Lung microvascular endothelial cell (primary cell): Measurements from ENCODE around the gene WWOX. TPM values are rescaled to one million over a fixed set of nuclear protein-coding genes. Genes with fewer than 3 reads are reported as not detected.

Experiments used
- DNase-seq, 2 donors: peaks; one replicate each; pipeline versions ENCODE4 v3.0.0 to v3.0.0-alpha.2; 2010; ENCODE audit warnings: low read depth in 2 of 2
- total RNA-seq: library from RNA; depleted of rRNA; stranded (reverse); fragments of >200 nt; gene quantifications from 2 replicates; pipeline ENCODE4 v1.2.1, GENCODE V29; 2014

WWOX gene
- total RNA-seq, 1 donor from 2014 or later = 8.7 TPM

GRCh38 chr16:78142788-78143187 is 43.3 kb downstream of the WWOX start:
- DNase-seq = peak in 1 of 2 donors; percentile 62

GRCh38 chr16:78146807-78147206 is 47.4 kb downstream of the WWOX start:
- no peak for DNase-seq

- DNase-seq = peak; percentile 16 to 79
These were observed 48.5 kb downstream of the WWOX start for GRCh38 chr16:78147911-78148401.

- no peak for DNase-seq
These were observed 50.8 kb downstream of the WWOX start for GRCh38 chr16:78150233-78150632.

GRCh38 chr16:78154729-78155461 is 55.4 kb downstream of the WWOX start:
- no peak for DNase-seq

DNA sequence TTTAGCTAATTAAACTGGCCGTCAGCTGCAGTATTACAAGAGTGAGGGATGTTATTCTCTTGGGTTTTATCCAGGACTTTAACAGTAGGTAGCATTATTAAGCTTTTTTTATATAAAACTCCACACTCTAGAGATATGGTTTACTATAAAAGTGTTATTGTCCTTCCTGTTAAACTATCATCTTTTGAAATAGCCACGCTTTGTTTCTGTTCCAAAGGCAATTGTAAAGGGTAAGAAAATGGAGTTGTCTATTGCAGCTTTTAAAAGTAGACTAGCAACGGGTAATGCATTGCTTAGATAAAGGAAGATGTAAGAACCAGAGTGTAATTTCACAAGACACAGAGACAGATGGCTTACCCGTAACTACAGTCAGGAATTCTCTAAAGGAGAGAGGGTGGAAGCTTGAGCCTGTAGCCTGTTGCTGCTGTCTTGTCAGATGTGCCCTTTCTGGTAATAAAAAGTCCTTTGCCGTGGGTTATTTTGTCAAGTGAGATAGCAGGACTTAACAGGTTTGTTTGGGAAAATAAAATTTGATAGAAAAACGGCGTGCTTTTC is 56.4 kb downstream of the WWOX start:
- no peak for DNase-seq

- DNase-seq = no peak
These were observed 61.7 kb downstream of the WWOX start for GRCh38 chr16:78161023-78161729.

DNA sequence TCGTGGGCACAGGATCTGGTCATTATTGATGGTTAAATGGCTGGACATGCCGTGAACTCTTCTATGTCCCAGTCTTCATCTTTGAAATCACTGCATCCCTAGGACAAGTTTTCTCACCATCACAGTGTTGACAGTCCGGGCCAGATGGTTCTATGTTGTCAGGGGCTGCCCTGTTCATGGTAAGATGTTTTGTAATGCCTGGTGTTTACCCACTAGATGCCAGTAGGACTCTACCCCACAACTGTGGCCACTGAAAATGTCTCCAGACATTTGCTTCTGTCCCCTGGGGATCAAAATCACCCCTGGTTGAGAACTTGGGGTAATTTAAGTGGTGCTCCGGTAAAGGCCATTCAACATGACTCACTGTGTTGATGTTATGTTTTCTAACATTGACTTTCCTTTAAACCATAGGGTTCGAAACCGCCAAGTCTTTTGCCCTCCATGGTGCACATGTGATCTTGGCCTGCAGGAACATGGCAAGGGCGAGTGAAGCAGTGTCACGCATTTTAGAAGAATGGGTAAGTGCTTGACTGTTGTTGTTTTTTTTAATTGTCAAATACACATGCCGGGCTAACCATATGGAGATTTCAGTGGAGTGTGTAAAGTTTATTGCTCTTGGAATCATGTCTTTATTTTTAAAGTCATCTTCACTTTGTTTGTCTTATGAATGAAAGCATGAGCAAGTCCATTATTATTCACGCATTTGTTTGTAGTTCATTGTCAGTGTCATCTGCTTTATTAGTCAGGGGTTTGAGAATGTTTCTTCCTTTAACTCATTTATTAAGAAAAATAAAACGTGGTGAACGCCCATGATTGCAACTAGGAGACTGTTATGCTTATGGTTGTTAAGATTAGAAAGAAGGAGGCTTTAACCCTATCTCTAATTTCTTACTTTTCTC is 64.6 kb downstream of the WWOX start:
- no peak for DNase-seq

GRCh38 chr16:78170494-78170933 is 71.1 kb downstream of the WWOX start:
- no peak for DNase-seq

- DNase-seq = no peak
These were observed 75.8 kb downstream of the WWOX start for GRCh38 chr16:78175287-78175686.

- no peak for DNase-seq
These were observed 77.0 kb downstream of the WWOX start for GRCh38 chr16:78176435-78176834.

- DNase-seq = no peak
These were observed 77.8 kb downstream of the WWOX start for GRCh38 chr16:78177218-78177617.

GRCh38 chr16:78177987-78178386 is 78.5 kb downstream of the WWOX start:
- DNase-seq = no peak

DNA sequence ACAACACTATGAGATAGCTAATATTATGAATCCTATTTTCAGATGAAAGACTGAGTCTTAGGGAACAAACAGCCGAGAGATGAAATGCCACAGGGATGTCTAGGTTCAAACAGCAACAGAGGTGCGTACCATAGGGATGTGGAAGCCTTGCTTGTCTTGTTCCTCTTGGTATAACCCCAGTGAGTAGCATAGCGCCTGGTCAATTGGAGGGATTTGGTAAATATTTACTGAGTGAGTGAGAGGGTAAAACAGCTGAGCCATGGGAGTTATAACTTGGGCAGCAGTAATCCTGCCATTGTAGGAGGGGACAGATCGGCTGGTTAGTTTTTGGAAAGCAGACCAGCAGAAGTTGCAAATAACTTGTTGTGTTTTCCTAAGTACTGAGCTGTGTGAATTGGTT is 80.2 kb downstream of the WWOX start:
- DNase-seq = no peak

DNA sequence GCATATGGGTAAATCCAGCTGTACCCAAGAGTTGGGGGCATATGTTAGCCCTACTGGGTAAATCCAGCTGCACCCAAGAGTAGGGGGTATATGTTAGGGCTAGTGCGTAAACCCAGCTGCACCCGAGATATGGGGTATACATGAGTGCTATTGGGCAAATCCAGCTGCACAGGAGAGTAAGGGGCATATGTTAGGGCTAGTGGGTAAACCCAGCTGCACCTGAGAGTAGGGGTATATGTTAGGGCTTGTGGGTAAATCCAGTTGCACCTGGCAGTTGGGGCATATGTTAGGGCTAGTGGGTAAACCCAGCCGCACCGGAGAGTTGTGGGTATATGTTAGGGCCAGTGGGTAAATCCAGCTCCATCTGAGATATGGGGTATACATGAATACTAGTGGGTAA is 80.9 kb downstream of the WWOX start:
- DNase-seq = no peak

GRCh38 chr16:78183437-78184237 is 84.2 kb downstream of the WWOX start:
- DNase-seq = no peak

- DNase-seq = no peak
These were observed 85.1 kb downstream of the WWOX start for GRCh38 chr16:78184238-78185183.

GRCh38 chr16:78189121-78189520 is 89.7 kb downstream of the WWOX start:
- DNase-seq = no peak

DNA sequence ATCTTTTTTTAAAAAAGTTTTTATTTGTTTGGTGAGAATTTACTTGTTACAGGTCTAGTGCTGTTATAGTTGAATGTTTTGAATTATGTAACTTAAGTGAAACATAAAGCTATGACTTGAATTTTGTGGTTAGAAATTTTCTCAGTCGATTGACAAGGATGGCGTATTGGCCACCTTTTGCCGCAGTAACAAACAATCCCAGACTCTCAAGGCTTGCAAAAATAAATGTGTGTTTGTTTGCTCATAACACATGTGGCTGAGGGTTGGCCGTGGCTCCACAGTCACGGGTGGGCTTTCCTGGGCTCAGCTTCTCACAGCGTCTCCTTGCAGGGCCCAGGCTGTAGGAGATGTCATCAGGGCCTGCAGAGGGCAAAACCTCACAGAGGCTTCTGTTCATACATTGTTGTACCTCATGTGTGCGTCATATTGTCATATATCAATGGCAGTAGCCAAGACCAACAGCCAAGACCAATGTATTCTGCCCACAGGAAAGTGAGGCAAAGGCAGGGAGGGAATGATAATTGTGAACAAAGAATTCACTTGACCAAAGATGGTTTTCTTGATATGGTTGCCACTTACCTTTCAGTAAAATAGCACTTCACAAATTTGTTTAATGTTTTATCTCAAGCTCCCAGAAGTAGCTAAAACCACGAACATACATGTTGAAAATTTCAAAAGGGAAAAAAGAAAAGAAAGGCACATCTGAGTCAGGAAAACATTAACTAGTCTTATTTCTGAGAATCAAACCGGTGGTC is 93.5 kb downstream of the WWOX start:
- DNase-seq = no peak
